Stimulated activated CD8-positive, alpha-beta memory T cell treated with anti-CD3 and anti-CD28 coated beads, Interleukin-15, amount 100 ng/mL, for 4 hours (primary cell): ENCODE data around the gene ABHD4.
"Not testable (repeated sequence)": the region's sequence is repeated elsewhere in the genome, so short reads cannot be mapped to it uniquely, and the experiment has no call there.

ENCODE experiments used
- DNase-seq, 2 donors: peaks; one replicate each; pipeline ENCODE4 v3.0.0-alpha.2; 2020; ENCODE audit warnings: low read depth in 2 of 2

ABHD4 gene

DNA sequence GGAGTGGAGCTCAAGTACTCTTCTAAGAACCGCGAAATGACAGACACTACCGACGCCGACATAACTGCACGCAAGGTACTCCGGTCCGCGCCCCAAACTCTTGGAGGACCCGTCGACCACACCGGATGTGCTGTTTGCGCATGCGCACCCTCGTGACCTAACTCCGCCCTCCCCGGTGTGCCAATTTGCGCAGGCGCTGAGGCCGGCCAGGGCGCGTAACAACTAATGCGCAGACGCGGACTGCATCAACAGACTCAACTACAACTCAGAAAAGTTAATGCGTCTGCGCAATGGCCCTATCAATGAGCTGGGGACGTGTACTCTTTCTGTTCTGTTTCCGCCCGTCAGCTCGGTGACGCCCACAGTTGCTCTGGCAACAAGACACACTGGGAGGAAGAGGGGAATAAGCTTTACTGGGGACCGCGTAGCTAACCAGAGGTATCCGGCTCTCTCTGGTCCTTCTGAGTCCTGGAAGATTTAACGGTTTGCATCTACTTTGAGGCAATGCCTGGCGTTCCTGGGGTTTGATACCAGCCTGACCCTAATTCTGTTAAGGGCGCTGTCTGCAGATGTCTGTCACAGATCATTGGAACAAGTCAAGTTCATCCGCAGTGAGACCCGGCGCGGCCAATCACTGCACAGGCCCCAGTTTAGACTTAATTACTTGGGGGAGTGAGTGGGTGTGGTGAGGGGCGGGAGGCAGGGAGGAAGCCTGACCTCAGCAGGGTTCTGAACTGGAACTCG is 8.8 kb upstream of the ABHD4 start, which contains the start of gene DAD1:
DAD1 (minus strand) TSS at position 129 of the 744 bp plus-strand sequence; CDS start at position 62, 67 bp downstream.
- peak; percentile 98 to 99 for DNase-seq

DNA sequence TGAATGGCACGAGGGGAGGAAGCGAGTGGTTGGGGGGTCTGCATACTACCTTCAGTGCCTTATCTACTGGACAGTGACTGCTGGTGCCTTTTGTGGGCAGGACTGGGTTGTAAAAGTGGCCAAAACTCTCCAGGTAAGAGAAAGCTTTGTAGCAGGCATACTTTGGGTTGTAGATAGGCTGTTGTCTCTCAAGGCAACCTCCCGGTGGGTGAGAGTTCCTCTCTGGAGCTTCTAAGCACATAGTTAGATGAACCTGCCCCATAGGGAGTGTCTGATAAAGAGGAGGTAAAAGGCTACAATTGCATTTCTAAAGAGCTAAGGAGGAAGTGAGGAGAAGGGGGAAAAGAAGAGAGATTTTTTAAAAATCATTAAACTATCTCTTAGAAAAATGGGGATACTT is 4.9 kb upstream of the ABHD4 start:
- DNase-seq: no peak

DNA sequence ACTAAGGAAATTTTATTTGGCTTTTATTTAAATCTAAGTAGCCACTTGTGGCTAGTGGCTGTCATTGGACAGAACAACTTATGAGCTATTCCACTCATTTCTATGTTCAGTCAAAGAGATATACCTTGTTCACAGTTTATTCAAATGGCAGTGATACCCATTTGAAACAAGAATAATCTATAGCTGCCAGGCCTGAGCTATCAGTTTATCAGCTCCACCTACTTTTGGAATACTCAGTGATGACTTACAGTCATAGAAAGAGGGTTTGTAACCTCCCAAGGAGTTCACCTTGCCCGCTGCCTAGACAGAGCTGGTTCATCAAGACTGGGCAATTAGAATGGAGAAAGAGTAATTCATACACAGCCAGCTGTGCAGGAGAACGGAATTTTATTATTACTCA is 4.5 kb upstream of the ABHD4 start:
- no peak for DNase-seq

- DNase-seq: no peak
Observed at GRCh38 chr14:22594156-22594716, 3.9 kb upstream of the ABHD4 start.

DNA sequence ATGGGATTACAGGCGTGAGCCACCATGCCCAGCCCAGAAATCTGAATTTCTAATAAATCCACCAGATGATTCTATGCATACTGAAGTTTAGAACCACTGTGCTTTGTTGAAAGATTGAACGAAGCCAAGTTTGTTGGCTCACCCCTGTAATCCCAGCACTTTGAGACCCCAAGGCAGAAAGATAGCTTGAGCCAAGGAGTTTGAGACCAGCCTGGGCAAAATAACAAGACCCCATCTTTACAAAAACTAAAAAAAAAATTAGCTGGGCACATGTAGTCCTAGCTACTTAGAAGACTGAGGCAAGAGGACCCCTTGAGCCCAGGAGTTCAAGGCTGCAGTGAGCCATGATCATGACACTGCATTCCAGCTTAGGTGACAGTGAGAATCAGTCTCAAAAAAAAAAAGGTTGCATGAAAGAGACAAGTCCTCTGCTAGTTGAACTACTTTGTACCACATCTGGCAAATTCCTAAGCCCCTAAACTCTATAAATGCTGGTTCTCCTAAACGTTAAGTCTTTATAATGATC is 1.7 kb upstream of the ABHD4 start:
- no peak for DNase-seq

GRCh38 chr14:22597265-22597664 is 835 bp upstream of the ABHD4 start:
- DNase-seq: no peak

DNA sequence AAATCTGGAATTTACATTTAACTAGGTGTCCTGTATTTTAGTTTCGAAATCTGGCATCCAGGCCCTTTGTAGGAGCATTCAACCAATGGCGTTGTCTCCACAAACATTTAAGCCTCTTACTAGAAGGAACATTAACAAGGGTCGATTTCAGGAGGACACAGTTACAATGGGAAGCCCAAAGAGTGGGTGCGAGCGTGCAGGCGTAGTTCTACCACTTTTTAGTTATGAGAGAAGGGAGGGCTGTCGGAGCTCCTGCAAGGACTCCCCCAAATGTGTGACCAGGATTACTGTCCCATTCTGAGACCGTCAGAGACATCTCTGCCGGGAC is 365 bp upstream of the ABHD4 start:
- no peak for DNase-seq

DNA sequence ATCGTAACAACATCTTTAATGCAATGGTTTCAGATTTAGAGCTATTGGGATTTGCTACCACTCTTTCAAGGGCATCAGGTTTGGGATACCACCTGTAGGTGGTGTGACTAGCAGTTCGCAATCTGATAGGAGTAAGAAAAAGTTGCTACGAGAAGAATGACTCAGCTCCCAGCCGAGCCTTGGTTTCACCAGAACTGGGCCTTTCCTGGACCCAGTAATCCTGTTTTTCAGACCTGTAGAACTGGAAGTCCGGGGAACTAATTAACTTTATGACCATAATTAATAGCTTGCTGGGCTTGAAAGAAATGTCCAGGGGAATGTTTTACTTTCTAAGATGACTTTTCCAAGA is 770 bp downstream of the ABHD4 start:
- no peak for DNase-seq

DNA sequence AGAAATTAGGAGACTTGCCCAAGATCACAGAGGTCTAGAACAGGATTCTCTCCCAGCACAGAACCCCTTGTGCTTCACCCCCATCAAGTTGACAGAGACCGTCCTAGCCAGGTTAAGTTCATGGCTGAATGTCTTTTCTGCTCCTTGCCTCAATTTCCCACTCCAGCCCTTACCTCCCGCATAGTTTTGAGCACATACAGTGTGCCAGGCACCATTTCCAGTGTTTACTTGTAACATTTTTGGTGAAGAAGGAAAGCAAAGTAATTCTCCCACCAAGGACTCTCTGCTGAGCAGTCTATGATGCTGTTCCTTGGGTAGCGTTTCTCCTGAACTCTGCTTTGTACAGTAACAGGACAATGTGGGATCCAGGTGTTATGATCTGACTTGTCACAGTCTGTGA is 1.2 kb downstream of the ABHD4 start:
- no peak for DNase-seq

- no peak for DNase-seq
Observed at GRCh38 chr14:22600027-22600426, 1.9 kb downstream of the ABHD4 start.

- DNase-seq: no peak
Observed at GRCh38 chr14:22601456-22601855, 3.4 kb downstream of the ABHD4 start.

DNA sequence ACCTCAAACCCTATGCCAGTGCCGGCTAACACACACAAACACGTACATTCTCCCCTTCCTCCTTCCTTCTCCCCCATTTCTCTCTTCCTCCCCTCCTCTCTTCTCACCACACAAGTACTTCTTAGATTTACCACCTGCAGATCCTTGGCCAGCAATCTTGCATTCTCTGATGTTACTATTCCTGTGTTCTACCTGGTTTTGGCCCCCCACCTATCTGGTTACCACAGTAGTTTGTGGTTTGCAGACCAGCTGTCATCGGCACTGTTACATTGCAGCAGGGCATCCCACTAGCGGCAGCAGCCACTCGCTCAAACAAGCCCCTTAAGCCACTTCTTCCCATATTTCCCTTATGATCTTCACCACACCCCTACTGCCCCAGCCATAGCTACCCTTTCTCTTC is 3.9 kb downstream of the ABHD4 start:
- no peak for DNase-seq

DNA sequence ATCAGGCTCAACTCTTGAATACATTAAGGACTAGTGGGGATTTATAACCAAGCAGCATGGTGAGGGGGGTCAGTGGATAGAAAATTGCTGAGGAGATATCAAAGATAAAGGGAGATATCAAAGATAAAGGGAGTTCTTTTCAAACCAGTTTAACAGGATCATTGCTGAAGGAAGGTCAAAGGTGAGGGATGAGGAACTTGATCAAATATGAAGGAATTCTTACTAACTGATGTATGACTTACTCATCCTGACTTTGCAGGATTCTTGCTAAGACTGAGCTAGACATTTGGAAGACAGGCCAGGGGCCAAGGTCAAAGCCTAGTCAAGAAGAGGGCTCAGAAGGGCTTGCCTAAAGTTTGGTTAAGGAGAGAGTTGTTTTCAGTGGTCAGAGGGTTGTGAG is 4.8 kb downstream of the ABHD4 start:
- DNase-seq: no peak

GRCh38 chr14:22606380-22606779 is 8.3 kb downstream of the ABHD4 start:
- no peak for DNase-seq

DNA sequence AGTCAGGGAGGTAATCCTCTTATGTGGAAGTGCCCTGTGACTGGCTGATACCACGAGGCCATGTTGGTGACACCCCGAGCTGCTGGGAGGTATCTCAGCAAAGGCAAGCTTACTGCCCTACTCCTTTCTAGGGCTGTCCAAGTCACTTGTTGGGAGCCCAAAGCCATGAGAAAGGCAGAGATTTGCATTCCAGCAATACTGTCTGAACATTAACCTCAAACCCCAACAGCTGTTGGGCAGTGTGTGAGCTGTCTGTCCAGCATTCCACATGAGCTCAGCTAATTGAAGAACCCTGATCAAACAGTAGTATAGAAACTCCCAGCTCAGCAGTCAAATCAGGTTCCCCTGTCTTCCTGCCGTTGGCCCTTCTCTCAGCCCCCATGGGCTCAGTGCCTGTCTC is 9.2 kb downstream of the ABHD4 start:
- DNase-seq: no peak

GRCh38 chr14:22610931-22611330 is 12.8 kb downstream of the ABHD4 start:
- no peak for DNase-seq

- no peak for DNase-seq
Observed at GRCh38 chr14:22613106-22613695, 15.1 kb downstream of the ABHD4 start.

DNA sequence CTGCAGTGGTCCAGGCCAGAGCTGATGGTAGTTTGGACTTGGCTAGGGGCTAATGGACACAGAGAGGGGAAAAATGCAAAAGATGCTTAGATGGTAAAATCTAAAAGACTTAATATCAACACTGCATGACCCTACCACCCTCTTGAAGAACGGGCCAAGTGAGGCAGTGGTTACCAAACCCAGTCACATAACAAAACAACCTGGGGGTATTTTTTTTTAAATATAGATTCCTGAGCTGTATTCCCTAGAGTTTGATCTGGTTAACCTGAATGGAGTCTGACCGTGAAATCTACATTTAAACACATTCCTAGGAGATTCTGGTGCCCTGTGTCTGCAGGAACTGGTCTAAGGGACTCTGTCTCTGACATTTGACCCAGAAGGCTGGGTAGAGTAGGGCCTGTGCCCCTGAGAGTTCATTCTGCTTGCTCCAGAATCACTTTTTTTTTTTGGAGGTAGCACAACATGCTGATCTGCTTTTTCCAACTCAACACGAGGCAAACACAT is 15.7 kb downstream of the ABHD4 start:
- no peak for DNase-seq

DNA sequence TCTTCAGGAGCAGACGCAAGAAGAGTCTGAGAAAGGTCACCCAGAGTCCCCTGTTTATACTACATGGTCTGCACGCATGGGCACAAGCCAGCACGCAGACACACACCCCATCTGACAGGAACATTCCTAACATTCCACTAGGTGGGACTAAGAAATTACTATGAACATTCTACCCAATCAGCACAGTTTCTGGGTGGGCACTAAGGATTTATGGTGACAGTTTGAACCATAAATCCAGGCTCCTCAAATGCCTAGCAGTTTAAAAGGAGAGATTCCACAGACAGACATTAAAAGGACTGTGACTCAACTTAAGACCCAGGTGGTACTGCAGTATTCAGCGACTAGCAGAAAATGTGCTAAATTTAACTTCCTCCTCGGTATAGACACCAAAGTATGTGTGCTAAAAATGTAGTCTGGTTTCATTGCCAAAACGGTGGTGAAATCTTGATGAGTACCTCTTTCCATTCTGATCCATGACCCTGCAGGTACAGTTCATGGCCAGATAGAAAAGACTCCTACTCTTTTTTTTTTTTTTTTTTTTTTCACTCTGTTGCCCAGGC is 16.2 kb downstream of the ABHD4 start:
- DNase-seq: no peak

GRCh38 chr14:22615765-22616164 is 17.7 kb downstream of the ABHD4 start:
- DNase-seq: not testable (repeated sequence)

- DNase-seq: no peak
Observed at GRCh38 chr14:22622255-22622654, 24.2 kb downstream of the ABHD4 start.

GRCh38 chr14:22623047-22623446 is 24.9 kb downstream of the ABHD4 start:
- no peak for DNase-seq

DNA sequence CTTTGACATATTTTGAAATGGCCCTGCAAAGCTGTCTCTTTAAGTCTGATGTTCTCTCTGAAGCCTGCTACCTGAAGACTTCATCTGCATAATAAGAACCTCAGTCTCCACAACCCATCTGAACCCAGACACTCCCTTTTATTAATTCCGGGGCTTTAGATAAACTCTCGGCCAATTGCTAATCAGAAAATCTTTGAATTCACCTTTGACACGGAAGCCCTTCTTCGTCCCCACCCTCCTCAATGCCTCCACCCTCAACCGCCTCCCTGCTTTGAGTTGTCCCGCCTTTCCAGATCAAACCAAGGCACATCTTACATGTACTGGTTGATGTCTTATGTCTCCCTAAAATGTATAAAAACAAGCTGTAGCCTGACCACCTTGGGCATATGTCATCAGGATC is 28.5 kb downstream of the ABHD4 start:
- DNase-seq: no peak
